Parathyroid adenoma (tissue), 2 donors: ENCODE data around the gene ZNF318.
"Not testable (repeated sequence)": the region's sequence is repeated elsewhere in the genome, so short reads cannot be mapped to it uniquely, and the experiment has no call there.

Source experiments
- H2AFZ ChIP-seq: fragments of 300-600 bp; sonication (generic); one replicate; pipeline ENCODE4 v1.7.0; 2017; ENCODE audit warnings: antibody characterized with exemption, mild to moderate bottlenecking
- H3K27ac ChIP-seq: fragments of 300-600 bp; sonication (generic); one replicate; pipeline ENCODE4 v1.7.0; 2017
- H3K27me3 ChIP-seq: fragments of 300-600 bp; sonication (generic); one replicate; pipeline ENCODE4 v1.7.0; 2017; ENCODE audit warnings: low read length; ENCODE audit not compliant: control insufficient read depth, insufficient read depth
- H3K36me3 ChIP-seq: fragments of 300-600 bp; sonication (generic); one replicate; pipeline ENCODE4 v1.7.0; 2017; ENCODE audit warnings: low read length; ENCODE audit not compliant: control insufficient read depth, insufficient read depth
- H3K4me1 ChIP-seq: fragments of 300-600 bp; sonication (generic); one replicate; pipeline ENCODE4 v1.7.0; 2017; ENCODE audit warnings: control low read depth
- H3K4me2 ChIP-seq: fragments of 300-600 bp; sonication (generic); one replicate; pipeline ENCODE4 v1.7.0; 2017; ENCODE audit warnings: low read length
- H3K4me3 ChIP-seq: fragments of 300-600 bp; sonication (generic); one replicate; pipeline ENCODE4 v1.7.0; 2017; ENCODE audit warnings: low read depth, low read length
- H3K79me2 ChIP-seq: fragments of 300-600 bp; sonication (generic); one replicate; pipeline ENCODE4 v1.7.0; 2017; ENCODE audit warnings: control low read depth
- H3K9ac ChIP-seq: fragments of 300-600 bp; sonication (generic); one replicate; pipeline ENCODE4 v1.7.0; 2017; ENCODE audit warnings: mild to moderate bottlenecking
- H3K9me3 ChIP-seq: fragments of 300-600 bp; sonication (generic); one replicate; pipeline ENCODE4 v1.7.0; 2017; ENCODE audit warnings: low read length; ENCODE audit not compliant: control insufficient read depth
- CTCF ChIP-seq: fragments of 300-600 bp; sonication (generic); IDR thresholded peaks from one replicate; pipeline ENCODE4 v1.7.0; 2017; ENCODE audit warnings: antibody characterized with exemption, mild to moderate bottlenecking
- donor health status: primary hyperparathyroidism.

Gene ZNF318

GRCh38 chr6:43389730-43390295 lies 20.4 kb upstream of the ZNF318 start:
- no peaks in the 10 kb centered on the region for H3K4me1 ChIP-seq
- no peak overlapping the region for H3K9ac ChIP-seq
- H3K4me3 ChIP-seq, result no peak overlapping the region
- H3K27me3 ChIP-seq, result no peaks in the 10 kb centered on the region
- no peak for TF ChIP-seq CTCF
- H2AFZ ChIP-seq, result no peak overlapping the region
- no peak overlapping the region for H3K4me2 ChIP-seq
- no peaks in the 10 kb centered on the region for H3K36me3 ChIP-seq
- no peaks in the 10 kb centered on the region for H3K79me2 ChIP-seq
- no peak overlapping the region for H3K27ac ChIP-seq
- H3K9me3 ChIP-seq, result no peaks in the 10 kb centered on the region

- Histone ChIP-seq H3K36me3 (no peaks in the 10 kb centered on the region), H3K4me2 (no peak overlapping the region), H3K9ac (no peak overlapping the region), H3K79me2 (no peaks in the 10 kb centered on the region), H3K4me3 (no peak overlapping the region), H3K9me3 (no peaks in the 10 kb centered on the region), H3K27me3 (no peaks in the 10 kb centered on the region), H2AFZ (no peak overlapping the region), H3K4me1 (no peaks in the 10 kb centered on the region), H3K27ac (no peak overlapping the region)
- TF ChIP-seq CTCF, result no peak
Observed at GRCh38 chr6:43386492-43386891, 17.0 kb upstream of the ZNF318 start.

- Histone ChIP-seq H3K9me3 (no peaks in the 10 kb centered on the region), H3K27me3 (no peaks in the 10 kb centered on the region), H3K27ac (no peak overlapping the region), H2AFZ (no peak overlapping the region), H3K36me3 (no peaks in the 10 kb centered on the region), H3K9ac (no peak overlapping the region), H3K79me2 (no peaks in the 10 kb centered on the region), H3K4me1 (no peaks in the 10 kb centered on the region), H3K4me3 (no peak overlapping the region), H3K4me2 (no peak overlapping the region)
- no peak for TF ChIP-seq CTCF
Observed at GRCh38 chr6:43383021-43383667, 13.7 kb upstream of the ZNF318 start.

GRCh38 chr6:43380858-43381257 lies 11.4 kb upstream of the ZNF318 start:
- H3K9me3 ChIP-seq, H3K4me1 ChIP-seq, H3K36me3 ChIP-seq, H3K79me2 ChIP-seq, H3K27ac ChIP-seq, H2AFZ ChIP-seq, H3K9ac ChIP-seq, H3K4me3 ChIP-seq, H3K4me2 ChIP-seq, H3K27me3 ChIP-seq: not testable (repeated sequence)

- no peaks in the 10 kb centered on the region for H3K9me3 ChIP-seq
- H3K9ac ChIP-seq, result no peak overlapping the region
- no peak overlapping the region for H2AFZ ChIP-seq
- H3K4me2 ChIP-seq, result no peak overlapping the region
- H3K36me3 ChIP-seq, result no peaks in the 10 kb centered on the region
- no peak for TF ChIP-seq CTCF
- no peaks in the 10 kb centered on the region for H3K4me1 ChIP-seq
- no peaks in the 10 kb centered on the region for H3K27me3 ChIP-seq
- H3K79me2 ChIP-seq, result no peaks in the 10 kb centered on the region
- no peak overlapping the region for H3K4me3 ChIP-seq
- no peak overlapping the region for H3K27ac ChIP-seq
Observed at GRCh38 chr6:43378631-43379030, 9.2 kb upstream of the ZNF318 start.
